ENCODE data around the gene TMEM198. TPM values are rescaled to one million over a fixed set of nuclear protein-coding genes. Genes with fewer than 3 reads are reported as not detected.

TMEM198 gene
- total and polyA plus RNA-seq, 2 donors (not counting 1 experiment from before 2014, with no cell fraction given): 0.39 to 1.1 TPM

DNA sequence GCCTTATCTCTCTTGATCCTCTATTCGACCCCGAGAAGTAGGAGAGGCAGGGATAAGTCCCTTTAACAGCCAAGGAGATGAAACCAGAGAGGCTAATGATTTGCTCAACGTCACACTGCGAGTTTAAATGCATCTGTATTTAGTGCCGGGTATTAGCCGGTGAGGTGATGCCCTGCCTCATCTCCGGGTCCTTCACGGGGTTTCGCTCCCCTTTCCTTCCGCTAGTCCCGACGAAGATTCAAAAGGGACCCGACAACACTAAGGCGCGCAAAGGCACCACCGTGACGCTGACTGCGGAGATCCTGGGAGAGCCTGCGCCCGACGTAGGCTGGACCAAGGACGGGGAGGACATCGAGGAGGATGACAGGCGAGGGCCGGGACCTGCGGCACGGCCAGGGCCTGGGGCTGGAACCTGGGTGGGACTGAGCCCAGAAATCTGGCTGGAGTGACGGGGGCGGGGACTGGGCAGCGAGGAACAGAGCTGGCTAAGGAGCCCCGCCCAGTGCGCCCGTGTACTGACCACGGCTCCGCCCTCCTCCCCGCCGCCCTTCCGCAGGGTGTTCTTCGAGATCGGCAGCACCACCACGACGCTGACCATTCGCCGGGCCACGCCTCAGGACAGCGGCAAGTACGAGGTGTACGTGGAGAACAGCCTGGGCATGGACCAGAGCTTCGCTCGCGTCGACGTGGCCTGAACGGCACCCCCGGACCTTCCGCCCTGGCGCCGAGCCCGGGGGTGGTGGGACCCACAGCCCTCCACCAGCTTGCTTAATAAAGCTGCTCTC lies 46.1 kb upstream of the TMEM198 start:
- WGBS (ENCODE audit: insufficient coverage): 4% methylated on average over 59 of the region's 59 CpGs
- intact Hi-C loops (cut with micrococcal nuclease): loop anchor here (1.0 to 5.0 kb wide), 6 partner anchors 46 to 1225 kb away; partner anchors contain the start of genes AAMP, CHPF, CNOT9 and CNPPD1
- Mint-ChIP-seq H3K27ac (peak overlapping the region; percentile 87), H3K9me3 (ENCODE audit: insufficient read depth) (no peaks in the 10 kb centered on the region), H3K4me1 (peaks cover 32% of the 10 kb centered on the region), H3K4me3 (peak overlapping the region; percentile 93), H3K27me3 (peaks cover 40% of the 10 kb centered on the region)
- peaks cover 0 to 53% (median 26%) of the 10 kb centered on the region in 4 experiments for H3K27me3 ChIP-seq (replicated peaks in 1 of 4; ENCODE audit: control extremely low read depth in 1 of 4, control insufficient read depth in 3 of 4, insufficient read depth in 4 of 4, low read length in 3 of 4)
- H3K79me2 ChIP-seq (ENCODE audit: control insufficient read depth, insufficient read depth, low read length): peaks cover 19% of the 10 kb centered on the region
- H3K9ac ChIP-seq (ENCODE audit: low read length): peak overlapping the region; percentile 92
- DNase-seq (peak; percentile 48), ATAC-seq (ENCODE audit: low read depth) (no peak)
- no peaks in the 10 kb centered on the region for H4K20me1 ChIP-seq (ENCODE audit: control insufficient read depth, insufficient read depth, low read length, poor library complexity, severe bottlenecking)
- peak overlapping the region; percentile 65 to 90 (median 79) for H3K4me3 ChIP-seq (ENCODE audit: control extremely low read depth in 1 of 5, extremely low read depth in 1 of 5, insufficient read depth in 1 of 5, low read depth in 2 of 5, low read length in 4 of 5)
- peaks cover 38% of the 10 kb centered on the region in 2 donors for H3K4me1 ChIP-seq (ENCODE audit: control insufficient read depth in 2 of 2, insufficient read depth in 2 of 2, low read length in 2 of 2)
- H3K27ac ChIP-seq (ENCODE audit: low read length in 2 of 2): no peak overlapping the region
- TF ChIP-seq, protein P1, sequence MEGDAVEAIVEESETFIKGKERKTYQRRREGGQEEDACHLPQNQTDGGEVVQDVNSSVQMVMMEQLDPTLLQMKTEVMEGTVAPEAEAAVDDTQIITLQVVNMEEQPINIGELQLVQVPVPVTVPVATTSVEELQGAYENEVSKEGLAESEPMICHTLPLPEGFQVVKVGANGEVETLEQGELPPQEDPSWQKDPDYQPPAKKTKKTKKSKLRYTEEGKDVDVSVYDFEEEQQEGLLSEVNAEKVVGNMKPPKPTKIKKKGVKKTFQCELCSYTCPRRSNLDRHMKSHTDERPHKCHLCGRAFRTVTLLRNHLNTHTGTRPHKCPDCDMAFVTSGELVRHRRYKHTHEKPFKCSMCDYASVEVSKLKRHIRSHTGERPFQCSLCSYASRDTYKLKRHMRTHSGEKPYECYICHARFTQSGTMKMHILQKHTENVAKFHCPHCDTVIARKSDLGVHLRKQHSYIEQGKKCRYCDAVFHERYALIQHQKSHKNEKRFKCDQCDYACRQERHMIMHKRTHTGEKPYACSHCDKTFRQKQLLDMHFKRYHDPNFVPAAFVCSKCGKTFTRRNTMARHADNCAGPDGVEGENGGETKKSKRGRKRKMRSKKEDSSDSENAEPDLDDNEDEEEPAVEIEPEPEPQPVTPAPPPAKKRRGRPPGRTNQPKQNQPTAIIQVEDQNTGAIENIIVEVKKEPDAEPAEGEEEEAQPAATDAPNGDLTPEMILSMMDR (IDR thresholded peaks at IDR 0.05): no peak
- peak; percentile 86 for TF ChIP-seq EZH2 (IDR thresholded peaks at IDR 0.05; ENCODE audit: borderline replicate concordance, insufficient read depth, low read depth, low read length, poor library complexity, severe bottlenecking)
- peaks cover 0 to 4% of the 10 kb centered on the region in 2 experiments for H3K36me3 ChIP-seq (replicated peaks in 1 of 2; ENCODE audit: control extremely low read depth in 1 of 2, control insufficient read depth in 1 of 2, extremely low read depth in 1 of 2, insufficient read depth in 2 of 2, low read length in 1 of 2)
- ChIA-PET POLR2A (interaction anchor here (0.8 to 2.8 kb wide), 2 partner anchors 11 to 110 kb away, joined by 3 to 10 read pairs; partner anchors contain the start of gene DNPEP), CTCF (interaction anchor here (0.6 to 10.4 kb wide), 10 partner anchors 12 to 110 kb away, joined by 3 to 123 read pairs (median 4); partner anchors contain the start of genes ASIC4, DNPEP and STK11IP)
- H2AFZ ChIP-seq (ENCODE audit: insufficient read depth, low read depth, low read length, poor library complexity, severe bottlenecking): peak overlapping the region; percentile 97
- peak overlapping the region; percentile 98 for H3K4me2 ChIP-seq (replicated peaks; ENCODE audit: low read depth, low read length, poor library complexity, severe bottlenecking)
- H3K9me3 ChIP-seq (ENCODE audit: control extremely low read depth in 1 of 3, control insufficient read depth in 2 of 3, insufficient read depth in 1 of 3, low read length in 2 of 3): peaks cover 0 to 21% (median 0%) of the 10 kb centered on the region in 3 donors

All from B cell (primary cell).